Hepatic stellate cell (primary cell): ENCODE measurements around the gene PBX3.
"Not testable (repeated sequence)": the region's sequence is repeated elsewhere in the genome, so short reads cannot be mapped to it uniquely, and the experiment has no call there.

ENCODE experiments used
- DNase-seq: peaks from one replicate; pipeline ENCODE4 v3.0.0; 2011; ENCODE audit warnings: low spot score

Gene PBX3

GRCh38 chr9:125778538-125779219 is 31.5 kb downstream of the PBX3 start:
- not testable (repeated sequence) for DNase-seq

GRCh38 chr9:125779220-125779565 is 32.0 kb downstream of the PBX3 start:
- not testable (repeated sequence) for DNase-seq

GRCh38 chr9:125782718-125783117 is 35.5 kb downstream of the PBX3 start:
- no peak for DNase-seq

- peak; percentile 17 for DNase-seq
These were observed 37.3 kb downstream of the PBX3 start for GRCh38 chr9:125784286-125785049.

GRCh38 chr9:125785248-125785751 is 38.1 kb downstream of the PBX3 start:
- no peak for DNase-seq

GRCh38 chr9:125787715-125788114 is 40.5 kb downstream of the PBX3 start:
- no peak for DNase-seq

- no peak for DNase-seq
These were observed 42.0 kb downstream of the PBX3 start for GRCh38 chr9:125789196-125789595.

- DNase-seq = no peak
These were observed 47.5 kb downstream of the PBX3 start for GRCh38 chr9:125794708-125795107.

GRCh38 chr9:125795970-125796596 is 48.9 kb downstream of the PBX3 start:
- no peak for DNase-seq

GRCh38 chr9:125797930-125798329 is 50.8 kb downstream of the PBX3 start:
- DNase-seq = peak; percentile 5

GRCh38 chr9:125803526-125803925 is 56.4 kb downstream of the PBX3 start:
- no peak for DNase-seq

- peak; percentile 62 for DNase-seq
These were observed 57.9 kb downstream of the PBX3 start for GRCh38 chr9:125805057-125805456.

- peak; percentile 16 for DNase-seq
These were observed 58.4 kb downstream of the PBX3 start for GRCh38 chr9:125805586-125805985.

- peak; percentile 6 for DNase-seq
These were observed 59.9 kb downstream of the PBX3 start for GRCh38 chr9:125807079-125807478.

GRCh38 chr9:125810161-125810560 is 63.0 kb downstream of the PBX3 start:
- no peak for DNase-seq

- no peak for DNase-seq
These were observed 63.8 kb downstream of the PBX3 start for GRCh38 chr9:125811002-125811401.

- DNase-seq = no peak
These were observed 65.2 kb downstream of the PBX3 start for GRCh38 chr9:125812403-125812802.

- no peak for DNase-seq
These were observed 68.4 kb downstream of the PBX3 start for GRCh38 chr9:125815568-125815967.

GRCh38 chr9:125816321-125816720 is 69.1 kb downstream of the PBX3 start:
- no peak for DNase-seq

GRCh38 chr9:125820100-125820804 is 73.1 kb downstream of the PBX3 start:
- DNase-seq = no peak

GRCh38 chr9:125821078-125821477 is 73.9 kb downstream of the PBX3 start:
- DNase-seq = no peak

GRCh38 chr9:125822160-125822559 is 75.0 kb downstream of the PBX3 start:
- DNase-seq = no peak
